Heart right ventricle (tissue), 16 donors: ENCODE results near the gene ARID3C. TPM values are rescaled to one million over a fixed set of nuclear protein-coding genes. Genes with fewer than 3 reads are reported as not detected.

Experiments
- ATAC-seq, 8 donors: fragments of 200-7000 bp; cut with Tn5 transposase; one replicate each; pipeline ENCODE4 v1.9.1; 2020; ENCODE audit warnings: mild to moderate bottlenecking in 8 of 8, moderate library complexity in 8 of 8, moderate number of reproducible peaks in 1 of 8
- DNase-seq, 2 donors: peaks; one replicate each; pipeline ENCODE4 v3.0.0-alpha.2; 2020
- H3K27ac ChIP-seq, 10 donors: fragments of 200-600 bp; sonication (generic) in 2 of 10; one replicate each; pipeline versions ENCODE4 v1.5.0 to v1.8.0; 2020 to 2022; ENCODE audit warnings: mild to moderate bottlenecking in 3 of 10
- H3K27me3 ChIP-seq, 7 donors: fragments of 200-600 bp; one replicate each; pipeline ENCODE4 v1.8.0; 2021 to 2022; ENCODE audit warnings: mild to moderate bottlenecking in 2 of 7
- H3K36me3 ChIP-seq, 9 donors: fragments of 200-600 bp; sonication (generic) in 1 of 9; one replicate each; pipeline versions ENCODE4 v1.5.0 to v1.8.0; 2020 to 2022; ENCODE audit warnings: mild to moderate bottlenecking in 2 of 9
- H3K4me1 ChIP-seq, 9 donors: fragments of 200-600 bp; sonication (generic) in 1 of 9; one replicate each; pipeline versions ENCODE4 v1.5.0 to v1.8.0; 2020 to 2022; ENCODE audit warnings: mild to moderate bottlenecking in 4 of 9
- H3K4me3 ChIP-seq, 10 donors: fragments of 200-600 bp; sonication (generic) in 2 of 10; one replicate each; pipeline versions ENCODE4 v1.5.0 to v1.8.0; 2020 to 2022; ENCODE audit warnings: mild to moderate bottlenecking in 7 of 10, moderate library complexity in 2 of 10
- H3K9me3 ChIP-seq, 11 donors: fragments of 200-600 bp in 10 of 11; sonication (generic) in 2 of 11; one replicate each; pipeline versions ENCODE4 v1.5.0 to v1.8.0; 2013 to 2022; ENCODE audit warnings: mild to moderate bottlenecking in 2 of 11, control low read depth in 1 of 11, moderate library complexity in 1 of 11
- WGBS, 2 donors: extraction: QIAGEN DNeasy Blood & Tissue Kit; methylation state at CpG; one replicate each; pipeline ENCODE4 v1.1.7; 2013; ENCODE audit warnings: inconsistent platforms in 1 of 2; 5-methylcytosine and 5-hydroxymethylcytosine counted together
- intact Hi-C, 10 donors: fragments of 100-400 bp; cut with DNase I; formaldehyde crosslinking; loops; one replicate each; pipeline versions ENCODE4 v1.11.1 to v1.14.2; 2022
- polyA plus RNA-seq, 2 donors: library from polyadenylated mRNA; stranded (reverse); fragments of 200-250 nt; gene quantifications; one replicate each; pipeline ENCODE4 v1.2.3, GENCODE V29; 2013
- total RNA-seq, 10 donors: library from RNA; stranded (reverse); fragmentation: NEBNext Ultra II Directional in 3 of 10; extraction: Animal tissue kit (Norgen Biotek cat#: 25700) in 3 of 10; gene quantifications; one replicate each; pipeline versions ENCODE4 v1.2.1 to v1.2.4, GENCODE V29; 2021 to 2023
- TF ChIP-seq, protein P1 (sequence below), 9 donors: fragments of 200-600 bp; sonication (generic) in 2 of 9; IDR thresholded peaks; one replicate each; pipeline versions ENCODE4 v1.5.0 to v1.8.0; 2021 to 2022; ENCODE audit warnings: antibody characterized with exemption in 9 of 9, mild to moderate bottlenecking in 5 of 9, moderate library complexity in 1 of 9
- donor health status: Arrhythmogenic right ventricular cardiomyopathy.
- donor health status: ischemic (EF 13 %, LVEDD 7.1; RV severe dilation, severe dysfunction).
- donor health status: healthy with polysubstance abuse.
- donor health status: DM: no; HTN: yes; CAD: no.
- donor health status: DM: no; HTN: no; CAD: no.
- donor health status: ischemic (EF 25% LVEDD 6.9; RV normal size, moderate dysfunction).
- donor health status: ischemic (EF 25% LVEDD 5.7; RV mildly dilated, moderate dysfunction).
- donor health status: healthy.
- donor health status: DM: yes; HTN: yes; CAD: no.
- donor health status: Ischemic cardiomyopathy.
- donor health status: ischemic (EF 35%, LVEDD 5.7; RV mildly dilated, moderate dysfunction).
- donor health status: nonischemic (EF 11% LVEDD 7.7; RV severe dilation, severe dysfunction).
- donor health status: DM: yes; HTN: yes; CAD: no.
- donor health status: PGD.
- donor health status: ischemic (EF 29% LVEDD 5.4; RV normal size, mild dysfunction).
- donor health status: nonischemic (EF 23%, LVEDD 6.1; RV moderate dilation, normal function).

Gene ARID3C
- total and polyA plus RNA-seq, 12 donors = not detected

DNA sequence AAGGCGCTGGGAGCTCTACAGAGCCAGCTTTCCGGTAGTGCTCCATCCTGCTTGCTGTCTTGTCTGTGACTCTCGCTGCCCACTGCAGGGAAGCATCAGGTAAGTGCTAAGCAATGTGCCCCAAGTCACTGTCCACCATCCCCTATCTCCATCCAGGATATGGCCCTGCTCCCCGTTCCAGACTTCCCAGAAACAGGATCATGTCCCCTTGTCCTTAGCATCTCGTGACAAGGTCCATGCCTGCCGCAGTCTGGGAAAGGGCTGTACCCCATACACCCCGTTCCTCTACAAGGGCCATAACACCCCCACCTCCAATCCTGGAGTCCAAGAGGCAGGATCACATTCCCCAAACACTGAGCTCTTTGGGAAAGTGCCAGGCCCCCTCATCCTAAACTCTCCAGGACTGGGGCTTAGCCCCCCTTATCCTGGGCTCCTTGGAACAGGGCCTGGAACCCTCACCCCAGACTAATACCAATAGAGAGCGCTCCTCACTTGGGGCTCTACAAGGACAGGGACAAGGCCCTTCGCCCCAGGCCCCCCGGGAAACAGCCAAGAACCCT, 17.5 kb downstream of the ARID3C start:
- Histone ChIP-seq H3K27ac (peak overlapping the region; percentile 71 to 98 (median 92)), H3K36me3 (peaks cover 0 to 31% (median 6%) of the 10 kb centered on the region in 9 donors), H3K27me3 (no peaks in the 10 kb centered on the region), H3K4me1 (peaks cover 2 to 31% (median 25%) of the 10 kb centered on the region in 9 donors), H3K9me3 (no peaks in the 10 kb centered on the region), H3K4me3 (peak overlapping the region; percentile 34 to 86 (median 79))
- TF ChIP-seq, protein P1, sequence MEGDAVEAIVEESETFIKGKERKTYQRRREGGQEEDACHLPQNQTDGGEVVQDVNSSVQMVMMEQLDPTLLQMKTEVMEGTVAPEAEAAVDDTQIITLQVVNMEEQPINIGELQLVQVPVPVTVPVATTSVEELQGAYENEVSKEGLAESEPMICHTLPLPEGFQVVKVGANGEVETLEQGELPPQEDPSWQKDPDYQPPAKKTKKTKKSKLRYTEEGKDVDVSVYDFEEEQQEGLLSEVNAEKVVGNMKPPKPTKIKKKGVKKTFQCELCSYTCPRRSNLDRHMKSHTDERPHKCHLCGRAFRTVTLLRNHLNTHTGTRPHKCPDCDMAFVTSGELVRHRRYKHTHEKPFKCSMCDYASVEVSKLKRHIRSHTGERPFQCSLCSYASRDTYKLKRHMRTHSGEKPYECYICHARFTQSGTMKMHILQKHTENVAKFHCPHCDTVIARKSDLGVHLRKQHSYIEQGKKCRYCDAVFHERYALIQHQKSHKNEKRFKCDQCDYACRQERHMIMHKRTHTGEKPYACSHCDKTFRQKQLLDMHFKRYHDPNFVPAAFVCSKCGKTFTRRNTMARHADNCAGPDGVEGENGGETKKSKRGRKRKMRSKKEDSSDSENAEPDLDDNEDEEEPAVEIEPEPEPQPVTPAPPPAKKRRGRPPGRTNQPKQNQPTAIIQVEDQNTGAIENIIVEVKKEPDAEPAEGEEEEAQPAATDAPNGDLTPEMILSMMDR (IDR thresholded peaks at IDR 0.05) = no peak
- ATAC-seq (peak; percentile 7 to 49 (median 20)), DNase-seq (no peak)
- intact Hi-C loops = loop anchor here in 2 of 10 donors (5.0 kb wide), 2 partner anchors 91 to 279 kb away; no protein-coding TSS in a partner anchor
- 66% methylated on average over 10 of the region's 10 CpGs for WGBS, 2 donors

DNA sequence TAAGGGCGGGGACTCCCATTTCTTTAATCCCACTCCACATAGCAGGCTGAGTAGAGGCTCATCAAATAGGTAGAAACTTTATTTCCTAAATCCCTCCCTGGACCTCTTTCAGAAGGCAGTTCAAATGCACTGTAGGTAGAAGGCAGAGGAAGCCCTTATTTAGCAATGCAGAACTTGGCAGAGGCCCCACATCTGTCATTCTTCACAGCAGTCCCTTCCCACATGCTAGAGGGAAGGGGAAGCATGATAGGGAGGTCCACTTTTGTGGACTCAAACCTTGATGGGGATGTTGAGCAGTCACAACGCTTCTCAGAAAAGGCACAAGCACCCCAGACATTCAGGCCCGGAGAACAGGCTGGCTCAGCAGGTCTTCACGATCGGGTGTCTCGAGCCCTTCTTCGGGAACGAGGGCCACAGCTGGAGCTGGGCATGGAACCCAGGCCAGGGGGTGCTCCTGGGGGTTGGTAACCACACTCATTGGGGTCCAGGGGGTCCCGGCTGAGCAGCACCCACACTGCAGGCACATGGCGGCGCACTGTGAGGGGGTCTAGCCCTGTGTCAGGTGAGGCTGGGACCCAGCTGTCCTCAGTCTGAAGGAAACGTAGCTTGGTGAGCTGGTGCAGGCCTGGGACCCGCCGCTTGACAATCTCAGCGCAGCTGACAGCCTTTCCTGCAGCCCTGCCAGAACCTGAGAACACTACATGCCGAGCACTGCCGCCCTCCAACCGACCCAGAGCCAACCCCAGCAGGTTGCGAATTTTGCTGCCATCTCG, 18.2 kb downstream of the ARID3C start:
- Histone ChIP-seq H3K27ac (peak overlapping the region in 7 of 10 donors; percentile 75 to 98 (median 94)), H3K27me3 (no peaks in the 10 kb centered on the region), H3K36me3 (peaks cover 0 to 24% (median 6%) of the 10 kb centered on the region in 9 donors), H3K9me3 (no peaks in the 10 kb centered on the region), H3K4me1 (peaks cover 2 to 31% (median 25%) of the 10 kb centered on the region in 9 donors), H3K4me3 (peak overlapping the region in 9 of 10 donors; percentile 48 to 86 (median 79))
- intact Hi-C loops = loop anchor here in 2 of 10 donors (5.0 kb wide), 2 partner anchors 92 to 278 kb away; no protein-coding TSS in a partner anchor
- 85% methylated on average over 20 of the region's 20 CpGs for WGBS, 2 donors
- TF ChIP-seq, protein P1 (IDR thresholded peaks at IDR 0.05) = no peak
- ATAC-seq = peak in 6 of 8 donors; percentile 12 to 55 (median 38)
- DNase-seq = peak in 1 of 2 donors; percentile 36

DNA sequence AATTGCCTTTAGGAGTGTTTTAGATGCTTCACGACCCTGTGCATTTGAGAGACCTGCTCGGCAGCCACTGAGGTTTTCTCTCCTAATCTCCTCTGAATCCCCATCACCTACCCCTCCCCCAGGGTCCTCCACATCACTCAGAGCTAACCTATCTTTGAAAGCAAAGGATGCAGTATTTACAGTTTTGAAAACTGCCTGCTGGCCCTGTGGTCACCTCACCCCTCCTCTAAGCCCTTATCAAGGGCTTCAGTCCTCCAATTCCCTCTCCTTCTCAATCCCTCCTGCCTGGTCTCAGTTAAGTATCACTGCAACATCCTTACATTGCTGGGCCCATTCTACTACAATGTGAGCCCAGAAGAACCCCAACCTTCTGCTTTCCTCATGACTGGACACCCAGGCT, 21.5 kb downstream of the ARID3C start:
- DNase-seq (no peak), ATAC-seq (no peak)
- 42 to 51% methylated on average over 2 of the region's 2 CpGs for WGBS, 2 donors
- Histone ChIP-seq H3K27ac (no peak overlapping the region), H3K36me3 (no peaks in the 10 kb centered on the region), H3K27me3 (no peaks in the 10 kb centered on the region), H3K9me3 (no peaks in the 10 kb centered on the region), H3K4me3 (no peak overlapping the region), H3K4me1 (peaks cover 2 to 20% (median 16%) of the 10 kb centered on the region in 9 donors)
- intact Hi-C loops = loop anchor here in 2 of 10 donors (10.0 kb wide), 3 partner anchors 203 to 273 kb away; no protein-coding TSS in a partner anchor
- TF ChIP-seq, protein P1 (IDR thresholded peaks at IDR 0.05) = no peak

DNA sequence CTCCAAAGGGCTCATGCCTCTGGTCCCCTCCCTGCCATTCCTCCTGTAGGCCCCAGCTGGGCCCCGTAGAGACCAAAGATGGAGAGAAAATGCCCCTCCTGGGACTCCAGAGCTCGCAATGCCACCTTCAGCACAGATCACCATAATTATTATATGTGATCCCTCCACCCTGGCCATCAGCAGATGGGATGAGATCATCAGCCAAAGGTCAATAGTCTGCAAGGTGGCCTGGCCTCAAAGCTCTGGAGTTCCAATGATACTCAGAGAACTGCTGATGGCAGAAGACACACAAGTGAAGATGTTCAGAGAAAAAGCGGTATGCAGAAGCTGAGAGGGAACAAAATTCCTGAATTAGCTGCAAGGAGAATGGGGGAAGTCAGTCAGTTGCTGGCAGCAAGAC, 22.0 kb downstream of the ARID3C start:
- WGBS, 2 donors = 87 to 89% methylated on average over 3 of the region's 3 CpGs
- H3K27ac ChIP-seq = no peak overlapping the region
- TF ChIP-seq, protein P1 (IDR thresholded peaks at IDR 0.05) = no peak
- DNase-seq = no peak
- H3K27me3 ChIP-seq = no peaks in the 10 kb centered on the region
- intact Hi-C loops = loop anchor here in 2 of 10 donors (10.0 kb wide), 3 partner anchors 202 to 272 kb away; no protein-coding TSS in a partner anchor
- ATAC-seq = no peak
- peaks cover 2 to 18% (median 15%) of the 10 kb centered on the region in 9 donors for H3K4me1 ChIP-seq
- H3K4me3 ChIP-seq = no peak overlapping the region
- H3K36me3 ChIP-seq = no peaks in the 10 kb centered on the region
- H3K9me3 ChIP-seq = no peaks in the 10 kb centered on the region
